A549 (cell line): ENCODE data around the gene GRID1. TPM values are rescaled to one million over a fixed set of nuclear protein-coding genes. Genes with fewer than 3 reads are reported as not detected.

ENCODE experiments used
- ATAC-seq, 2 experiments: fragments of 200-7000 bp in 1 of 2; fragments of >200 bp in 1 of 2; cut with Nextera tagmentation in 1 of 2; cut with Tn5 transposase in 1 of 2; 3 replicates each; pipeline versions ENCODE4 v1.8.0 to v1.9.1; 2018 to 2020; ENCODE audit warnings: mild to moderate bottlenecking in 1 of 2, moderate library complexity in 1 of 2
- CTCF ChIA-PET: fragments of 300-600 bp; sonication (Branson Sonifier 250); formaldehyde crosslinking; extraction: SDS; loops from one replicate; lab custom pipeline; 2021; ENCODE audit warnings: antibody characterized with exemption, inconsistent platforms; lab: Yijun Ruan, JAX
- POLR2A ChIA-PET: fragments of 350-600 bp; formaldehyde crosslinking; extraction: SDS; loops from one replicate; lab custom pipeline; 2021; ENCODE audit warnings: antibody characterized with exemption, inconsistent platforms; lab: Yijun Ruan, JAX
- DNase-seq, 2 experiments: peaks; one replicate each; pipeline versions ENCODE4 v3.0.0 to v3.0.0-alpha.2; 2011 to 2016; ENCODE audit warnings: low read depth in 1 of 2, low spot score in 1 of 2
- FAIRE-seq: peaks from 2 replicates; lab custom pipeline; 2011; peaks lifted over from hg19 to GRCh38; lab: Jason Lieb, UNC
- H3K27ac ChIP-seq, 2 experiments: fragments of >200 bp; sonication (Bioruptor Twin); formaldehyde crosslinking; 3 replicates each; pipeline ENCODE4 v1.5.1; 2016 to 2017
- H3K4me1 ChIP-seq: fragments of >200 bp; sonication (Bioruptor Twin); formaldehyde crosslinking; 3 replicates; pipeline ENCODE4 v1.6.1; 2016
- H3K4me2 ChIP-seq: fragments of >200 bp; sonication (Bioruptor Twin); formaldehyde crosslinking; 3 replicates; pipeline ENCODE4 v1.6.1; 2016
- H3K4me3 ChIP-seq: fragments of >200 bp; sonication (Bioruptor Twin); formaldehyde crosslinking; 3 replicates; pipeline ENCODE4 v1.5.1; 2016
- H3K9me3 ChIP-seq: fragments of >200 bp; sonication (Bioruptor Twin); formaldehyde crosslinking; 3 replicates; pipeline ENCODE4 v1.6.1; 2016
- BHLHE40 ChIP-seq: IDR thresholded peaks from 2 replicates; pipeline ENCODE4 v1.6.1; 2012; ENCODE audit warnings: low read depth, low read length, inconsistent platforms
- CBX2 ChIP-seq: fragments of 200-600 bp; sonication (generic); IDR thresholded peaks from 2 replicates; pipeline ENCODE4 v1.6.1; 2016; ENCODE audit warnings: low read depth, mild to moderate bottlenecking, borderline replicate concordance
- CBX8 ChIP-seq: fragments of 200-600 bp; sonication (generic); IDR thresholded peaks from 2 replicates; pipeline ENCODE4 v1.6.1; 2016
- CEBPB ChIP-seq, 2 experiments: fragments of >200 bp in 1 of 2; sonication (Bioruptor Twin) in 1 of 2; formaldehyde crosslinking in 1 of 2; IDR thresholded peaks; 2 replicates each; pipeline ENCODE4 v1.6.1; 2012 to 2016
- CHD2 ChIP-seq: fragments of 150-350 bp; IDR thresholded peaks from 2 replicates; pipeline ENCODE4 v1.6.1; 2014; ENCODE audit warnings: low read length; ENCODE audit not compliant: partially characterized antibody
- FOSL2 ChIP-seq, 2 experiments: fragments of 450-650 bp in 1 of 2; fragments of >200 bp in 1 of 2; sonication (Bioruptor Twin) in 1 of 2; formaldehyde crosslinking; IDR thresholded peaks; 2 replicates each; pipeline versions ENCODE4 v1.5.0 to v1.6.1; 2016 to 2020; ENCODE audit warnings: mild to moderate bottlenecking in 1 of 2, moderate library complexity in 1 of 2
- FOXS1 ChIP-seq: fragments of 250-450 bp; sonication (Bioruptor Pico); IDR thresholded peaks from 2 replicates; pipeline ENCODE4 v1.5.0; 2020; ENCODE audit warnings: mild to moderate bottlenecking, moderate library complexity
- HDAC2 ChIP-seq: fragments of 200-600 bp; sonication (generic); IDR thresholded peaks from 2 replicates; pipeline ENCODE4 v1.6.1; 2016
- HOXB5 ChIP-seq: fragments of 250-450 bp; sonication (Bioruptor Pico); IDR thresholded peaks from 2 replicates; pipeline ENCODE4 v1.5.0; 2020; ENCODE audit warnings: mild to moderate bottlenecking, moderate library complexity
- PHF8 ChIP-seq: fragments of 200-600 bp; sonication (generic); IDR thresholded peaks from 2 replicates; pipeline ENCODE4 v1.6.1; 2016; ENCODE audit warnings: low read depth, mild to moderate bottlenecking, antibody characterized with exemption, moderate library complexity, borderline replicate concordance
- RAD21 ChIP-seq, 2 experiments: fragments of >200 bp in 1 of 2; sonication (Bioruptor Twin) in 1 of 2; formaldehyde crosslinking in 1 of 2; IDR thresholded peaks in 1 of 2; conservative IDR thresholded peaks in 1 of 2; 2 replicates in 1 of 2; 3 replicates in 1 of 2; pipeline ENCODE4 v1.6.1; 2012 to 2018; ENCODE audit warnings: inconsistent platforms in 1 of 2
- RARB ChIP-seq: fragments of 250-450 bp; sonication (Bioruptor Pico); IDR thresholded peaks from 2 replicates; pipeline ENCODE4 v1.8.0; 2021; ENCODE audit warnings: mild to moderate bottlenecking, moderate library complexity
- ZFP36 ChIP-seq: fragments of 450-650 bp; IDR thresholded peaks from 2 replicates; pipeline ENCODE4 v1.6.1; 2014; ENCODE audit warnings: borderline replicate concordance; ENCODE audit not compliant: partially characterized antibody
- WGBS: methylation state at CpG from one replicate; pipeline ENCODE4 v1.1.6; 2017; ENCODE audit errors: missing lambda C conversion rate; 5-methylcytosine and 5-hydroxymethylcytosine counted together
- polyA plus RNA-seq, 4 experiments: library from polyadenylated mRNA; depleted of rRNA in 3 of 4; stranded (reverse); fragments of >200 nt; fragmentation: RNase III in 1 of 4; extraction: RNeasy Plus Mini Kit Qiagen cat#74134 plus additional on column Dnase treatment in 1 of 4; gene quantifications; 2 replicates in 3 of 4; 3 replicates in 1 of 4; pipeline ENCODE4 v1.2.3, GENCODE V29; 2011 to 2017
- TF ChIP-seq, protein P1 (sequence below): fragments of >200 bp; sonication (Bioruptor Twin); formaldehyde crosslinking; IDR thresholded peaks from 2 replicates; pipeline ENCODE4 v1.6.1; 2016
- TF ChIP-seq, protein P2 (sequence below): IDR thresholded peaks from 2 replicates; pipeline ENCODE4 v1.6.1; 2012
- TF ChIP-seq, protein P3 (sequence below): fragments of 200-600 bp; sonication (generic); IDR thresholded peaks from 2 replicates; pipeline ENCODE4 v1.6.1; 2016; ENCODE audit warnings: antibody characterized with exemption, mild to moderate bottlenecking, moderate library complexity
- TF ChIP-seq, protein P4 (sequence below): fragments of 150-350 bp; IDR thresholded peaks from 2 replicates; pipeline ENCODE4 v1.6.1; 2014; ENCODE audit warnings: low read depth, mild to moderate bottlenecking, low read length
- TF ChIP-seq, protein P5 (sequence below): fragments of 250-450 bp; sonication (Bioruptor Pico); IDR thresholded peaks from 2 replicates; pipeline ENCODE4 v1.5.0; 2021; ENCODE audit warnings: mild to moderate bottlenecking, moderate library complexity, borderline replicate concordance
- TF ChIP-seq, protein P6 (sequence below): fragments of >200 bp; sonication (Bioruptor Twin); formaldehyde crosslinking; IDR thresholded peaks from 3 replicates; pipeline ENCODE4 v1.6.1; 2016

GRID1 gene
- polyA plus RNA-seq, 2 of the 4 experiments (the other 2 are of a cell fraction), result 0.14 to 0.30 TPM

DNA sequence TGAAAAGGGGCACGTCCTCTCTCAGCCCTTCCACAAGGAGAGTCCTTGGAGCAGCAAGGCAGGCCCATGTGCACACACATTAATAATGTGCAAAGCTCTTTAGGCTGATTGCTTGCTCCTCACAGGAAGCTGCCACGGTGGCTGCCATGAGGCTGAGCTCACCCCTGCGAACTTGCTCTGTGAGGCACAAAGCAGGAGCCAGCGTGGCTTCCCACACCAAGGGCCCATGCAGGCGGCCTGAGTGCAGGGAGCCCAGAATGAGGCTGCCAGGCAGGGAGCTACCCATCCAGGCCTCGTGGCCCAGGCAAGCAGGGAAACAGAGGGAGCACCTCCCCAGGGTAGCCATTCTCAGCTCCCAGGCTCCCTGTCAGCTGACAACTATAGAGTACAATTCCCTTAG, 242.9 kb downstream of the GRID1 start:
- TF ChIP-seq BHLHE40 (no peak), CHD2 (no peak), ZFP36 (no peak), FOSL2 (IDR thresholded peaks at IDR 0.05) (no peak), FOSL2 (CRISPR knock-in tag; IDR thresholded peaks at IDR 0.05) (no peak), HDAC2 (no peak), PHF8 (no peak), RAD21 (conservative IDR thresholded peaks at IDR 0.05 in 1 of 2, IDR thresholded peaks at IDR 0.05 in 1 of 2) (no peak), CBX2 (no peak), HOXB5 (no peak), CEBPB (IDR thresholded peaks at IDR 0.05) (no peak), FOXS1 (no peak), CBX8 (no peak), RARB (CRISPR knock-in tag) (no peak)
- TF ChIP-seq, protein P1, sequence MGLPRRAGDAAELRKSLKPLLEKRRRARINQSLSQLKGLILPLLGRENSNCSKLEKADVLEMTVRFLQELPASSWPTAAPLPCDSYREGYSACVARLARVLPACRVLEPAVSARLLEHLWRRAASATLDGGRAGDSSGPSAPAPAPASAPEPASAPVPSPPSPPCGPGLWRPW, result no peak
- TF ChIP-seq, protein P2, sequence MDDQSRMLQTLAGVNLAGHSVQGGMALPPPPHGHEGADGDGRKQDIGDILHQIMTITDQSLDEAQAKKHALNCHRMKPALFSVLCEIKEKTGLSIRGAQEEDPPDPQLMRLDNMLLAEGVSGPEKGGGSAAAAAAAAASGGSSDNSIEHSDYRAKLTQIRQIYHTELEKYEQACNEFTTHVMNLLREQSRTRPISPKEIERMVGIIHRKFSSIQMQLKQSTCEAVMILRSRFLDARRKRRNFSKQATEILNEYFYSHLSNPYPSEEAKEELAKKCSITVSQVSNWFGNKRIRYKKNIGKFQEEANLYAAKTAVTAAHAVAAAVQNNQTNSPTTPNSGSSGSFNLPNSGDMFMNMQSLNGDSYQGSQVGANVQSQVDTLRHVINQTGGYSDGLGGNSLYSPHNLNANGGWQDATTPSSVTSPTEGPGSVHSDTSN, result no peak
- TF ChIP-seq, protein P3, sequence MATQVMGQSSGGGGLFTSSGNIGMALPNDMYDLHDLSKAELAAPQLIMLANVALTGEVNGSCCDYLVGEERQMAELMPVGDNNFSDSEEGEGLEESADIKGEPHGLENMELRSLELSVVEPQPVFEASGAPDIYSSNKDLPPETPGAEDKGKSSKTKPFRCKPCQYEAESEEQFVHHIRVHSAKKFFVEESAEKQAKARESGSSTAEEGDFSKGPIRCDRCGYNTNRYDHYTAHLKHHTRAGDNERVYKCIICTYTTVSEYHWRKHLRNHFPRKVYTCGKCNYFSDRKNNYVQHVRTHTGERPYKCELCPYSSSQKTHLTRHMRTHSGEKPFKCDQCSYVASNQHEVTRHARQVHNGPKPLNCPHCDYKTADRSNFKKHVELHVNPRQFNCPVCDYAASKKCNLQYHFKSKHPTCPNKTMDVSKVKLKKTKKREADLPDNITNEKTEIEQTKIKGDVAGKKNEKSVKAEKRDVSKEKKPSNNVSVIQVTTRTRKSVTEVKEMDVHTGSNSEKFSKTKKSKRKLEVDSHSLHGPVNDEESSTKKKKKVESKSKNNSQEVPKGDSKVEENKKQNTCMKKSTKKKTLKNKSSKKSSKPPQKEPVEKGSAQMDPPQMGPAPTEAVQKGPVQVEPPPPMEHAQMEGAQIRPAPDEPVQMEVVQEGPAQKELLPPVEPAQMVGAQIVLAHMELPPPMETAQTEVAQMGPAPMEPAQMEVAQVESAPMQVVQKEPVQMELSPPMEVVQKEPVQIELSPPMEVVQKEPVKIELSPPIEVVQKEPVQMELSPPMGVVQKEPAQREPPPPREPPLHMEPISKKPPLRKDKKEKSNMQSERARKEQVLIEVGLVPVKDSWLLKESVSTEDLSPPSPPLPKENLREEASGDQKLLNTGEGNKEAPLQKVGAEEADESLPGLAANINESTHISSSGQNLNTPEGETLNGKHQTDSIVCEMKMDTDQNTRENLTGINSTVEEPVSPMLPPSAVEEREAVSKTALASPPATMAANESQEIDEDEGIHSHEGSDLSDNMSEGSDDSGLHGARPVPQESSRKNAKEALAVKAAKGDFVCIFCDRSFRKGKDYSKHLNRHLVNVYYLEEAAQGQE, result no peak
- TF ChIP-seq, protein P4, sequence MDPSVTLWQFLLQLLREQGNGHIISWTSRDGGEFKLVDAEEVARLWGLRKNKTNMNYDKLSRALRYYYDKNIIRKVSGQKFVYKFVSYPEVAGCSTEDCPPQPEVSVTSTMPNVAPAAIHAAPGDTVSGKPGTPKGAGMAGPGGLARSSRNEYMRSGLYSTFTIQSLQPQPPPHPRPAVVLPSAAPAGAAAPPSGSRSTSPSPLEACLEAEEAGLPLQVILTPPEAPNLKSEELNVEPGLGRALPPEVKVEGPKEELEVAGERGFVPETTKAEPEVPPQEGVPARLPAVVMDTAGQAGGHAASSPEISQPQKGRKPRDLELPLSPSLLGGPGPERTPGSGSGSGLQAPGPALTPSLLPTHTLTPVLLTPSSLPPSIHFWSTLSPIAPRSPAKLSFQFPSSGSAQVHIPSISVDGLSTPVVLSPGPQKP, result no peak
- TF ChIP-seq, protein P5, sequence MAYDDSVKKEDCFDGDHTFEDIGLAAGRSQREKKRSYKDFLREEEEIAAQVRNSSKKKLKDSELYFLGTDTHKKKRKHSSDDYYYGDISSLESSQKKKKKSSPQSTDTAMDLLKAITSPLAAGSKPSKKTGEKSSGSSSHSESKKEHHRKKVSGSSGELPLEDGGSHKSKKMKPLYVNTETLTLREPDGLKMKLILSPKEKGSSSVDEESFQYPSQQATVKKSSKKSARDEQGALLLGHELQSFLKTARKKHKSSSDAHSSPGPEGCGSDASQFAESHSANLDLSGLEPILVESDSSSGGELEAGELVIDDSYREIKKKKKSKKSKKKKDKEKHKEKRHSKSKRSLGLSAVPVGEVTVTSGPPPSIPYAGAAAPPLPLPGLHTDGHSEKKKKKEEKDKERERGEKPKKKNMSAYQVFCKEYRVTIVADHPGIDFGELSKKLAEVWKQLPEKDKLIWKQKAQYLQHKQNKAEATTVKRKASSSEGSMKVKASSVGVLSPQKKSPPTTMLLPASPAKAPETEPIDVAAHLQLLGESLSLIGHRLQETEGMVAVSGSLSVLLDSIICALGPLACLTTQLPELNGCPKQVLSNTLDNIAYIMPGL, result no peak
- TF ChIP-seq, protein P6, sequence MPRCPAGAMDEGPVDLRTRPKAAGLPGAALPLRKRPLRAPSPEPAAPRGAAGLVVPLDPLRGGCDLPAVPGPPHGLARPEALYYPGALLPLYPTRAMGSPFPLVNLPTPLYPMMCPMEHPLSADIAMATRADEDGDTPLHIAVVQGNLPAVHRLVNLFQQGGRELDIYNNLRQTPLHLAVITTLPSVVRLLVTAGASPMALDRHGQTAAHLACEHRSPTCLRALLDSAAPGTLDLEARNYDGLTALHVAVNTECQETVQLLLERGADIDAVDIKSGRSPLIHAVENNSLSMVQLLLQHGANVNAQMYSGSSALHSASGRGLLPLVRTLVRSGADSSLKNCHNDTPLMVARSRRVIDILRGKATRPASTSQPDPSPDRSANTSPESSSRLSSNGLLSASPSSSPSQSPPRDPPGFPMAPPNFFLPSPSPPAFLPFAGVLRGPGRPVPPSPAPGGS, result no peak
- Histone ChIP-seq H3K4me3 (no peak overlapping the region), H3K9me3 (no peaks in the 10 kb centered on the region), H3K4me1 (no peaks in the 10 kb centered on the region), H3K4me2 (no peak overlapping the region), H3K27ac (no peak overlapping the region)
- DNase-seq (no peak), FAIRE-seq (no peak), ATAC-seq (no peak)
- ChIA-PET POLR2A (no interaction called here), CTCF (interaction anchor here (0.8 kb wide), 1 partner anchor 15 kb away, joined by 3 read pairs; no protein-coding TSS in a partner anchor)
- 20% methylated on average over 5 of the region's 6 CpGs for WGBS
